GM18873 (cell line): ENCODE data around the gene CACNA1C.

Experiments
- ATAC-seq: cut with Tn5 transposase; IDR thresholded peaks from one replicate; pipeline ENCODE4 v1.9.1; 2021; ENCODE audit warnings: mild to moderate bottlenecking, moderate library complexity, moderate number of reproducible peaks; ENCODE audit not compliant: unreplicated experiment, low FRiP score

Gene CACNA1C

GRCh38 chr12:2550561-2551411, 498.0 kb downstream of the CACNA1C start:
- no peak for ATAC-seq

- ATAC-seq, result no peak
These were observed 498.7 kb downstream of the CACNA1C start for GRCh38 chr12:2551412-2551900.

GRCh38 chr12:2552000-2552756, 499.4 kb downstream of the CACNA1C start:
- ATAC-seq, result no peak

- no peak for ATAC-seq
These were observed 500.8 kb downstream of the CACNA1C start for GRCh38 chr12:2553388-2554126.

- ATAC-seq, result no peak
These were observed 502.8 kb downstream of the CACNA1C start for GRCh38 chr12:2555487-2556082.

GRCh38 chr12:2557597-2557996, 504.8 kb downstream of the CACNA1C start:
- no peak for ATAC-seq

- no peak for ATAC-seq
These were observed 507.1 kb downstream of the CACNA1C start for GRCh38 chr12:2559931-2560330.

GRCh38 chr12:2560356-2560755, 507.6 kb downstream of the CACNA1C start:
- no peak for ATAC-seq

GRCh38 chr12:2561367-2561766, 508.6 kb downstream of the CACNA1C start:
- ATAC-seq, result no peak

GRCh38 chr12:2562400-2562799, 509.6 kb downstream of the CACNA1C start:
- ATAC-seq, result no peak

- no peak for ATAC-seq
These were observed 510.9 kb downstream of the CACNA1C start for GRCh38 chr12:2563709-2564108.

- no peak for ATAC-seq
These were observed 513.4 kb downstream of the CACNA1C start for GRCh38 chr12:2566161-2566560.

GRCh38 chr12:2567711-2568110, 514.9 kb downstream of the CACNA1C start:
- no peak for ATAC-seq

GRCh38 chr12:2570562-2570961, 517.8 kb downstream of the CACNA1C start:
- no peak for ATAC-seq

GRCh38 chr12:2574355-2574935, 521.7 kb downstream of the CACNA1C start:
- no peak for ATAC-seq

- ATAC-seq, result no peak
These were observed 522.5 kb downstream of the CACNA1C start for GRCh38 chr12:2575245-2575644.

GRCh38 chr12:2578211-2578610, 525.4 kb downstream of the CACNA1C start:
- ATAC-seq, result no peak

GRCh38 chr12:2578772-2579171, 526.0 kb downstream of the CACNA1C start:
- no peak for ATAC-seq

- no peak for ATAC-seq
These were observed 528.0 kb downstream of the CACNA1C start for GRCh38 chr12:2580821-2581220.
